NCI-H345 (cell line): Measurements from ENCODE around the gene TULP4.

Experiments used
- DNase-seq: peaks from one replicate; lab custom pipeline; 2025; lab: John Stamatoyannopoulos, UW

The TULP4 gene

DNA sequence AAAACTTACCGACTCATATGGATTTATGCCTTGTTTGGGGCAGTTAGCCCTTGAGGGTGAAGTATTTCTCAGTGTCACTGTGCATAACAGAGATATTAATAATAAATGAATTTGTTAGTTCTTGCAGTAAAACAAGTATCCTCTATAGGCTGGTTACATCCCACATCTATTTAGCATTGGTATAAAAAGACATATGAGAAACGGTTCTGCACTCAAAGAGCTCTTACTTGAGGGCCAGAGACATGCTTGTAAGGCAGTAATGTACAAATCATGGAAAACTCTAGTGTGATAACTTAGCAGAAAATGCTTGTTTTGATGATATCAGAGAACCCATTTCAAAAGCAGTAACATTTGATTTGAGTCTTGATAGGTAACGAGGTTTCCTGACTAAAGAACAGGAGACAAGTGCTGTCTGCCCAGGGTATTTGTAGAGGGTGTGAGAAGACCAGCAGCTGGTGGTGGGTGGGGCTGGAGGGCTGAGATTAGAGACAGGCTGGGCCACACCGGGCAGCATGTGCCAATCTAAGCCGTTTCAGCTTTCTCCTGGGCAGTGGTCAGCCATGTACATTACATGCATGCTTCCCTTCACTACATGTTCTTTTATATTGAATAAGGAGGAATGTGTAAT, 46.3 kb downstream of the TULP4 start:
- no peak for DNase-seq

DNA sequence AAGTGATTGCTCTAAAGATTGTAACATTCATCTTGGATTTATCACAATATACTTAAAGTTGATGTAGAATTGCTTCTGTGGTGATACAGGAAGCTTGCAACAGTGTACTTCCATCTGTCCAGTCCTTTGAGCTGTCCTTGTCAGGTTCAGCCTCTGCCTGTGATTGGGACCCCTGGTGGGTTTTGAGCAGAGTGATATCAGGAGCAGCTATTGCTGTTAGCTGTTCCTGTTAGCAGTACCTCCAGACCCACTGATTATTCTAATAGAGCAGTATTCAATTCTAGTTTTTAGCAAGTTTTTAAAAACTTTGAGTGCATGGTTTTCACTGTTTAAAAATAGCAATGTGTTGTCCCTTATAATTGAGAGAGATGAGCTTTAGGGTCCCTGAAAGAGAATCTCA, 48.8 kb downstream of the TULP4 start:
- DNase-seq: no peak

DNA sequence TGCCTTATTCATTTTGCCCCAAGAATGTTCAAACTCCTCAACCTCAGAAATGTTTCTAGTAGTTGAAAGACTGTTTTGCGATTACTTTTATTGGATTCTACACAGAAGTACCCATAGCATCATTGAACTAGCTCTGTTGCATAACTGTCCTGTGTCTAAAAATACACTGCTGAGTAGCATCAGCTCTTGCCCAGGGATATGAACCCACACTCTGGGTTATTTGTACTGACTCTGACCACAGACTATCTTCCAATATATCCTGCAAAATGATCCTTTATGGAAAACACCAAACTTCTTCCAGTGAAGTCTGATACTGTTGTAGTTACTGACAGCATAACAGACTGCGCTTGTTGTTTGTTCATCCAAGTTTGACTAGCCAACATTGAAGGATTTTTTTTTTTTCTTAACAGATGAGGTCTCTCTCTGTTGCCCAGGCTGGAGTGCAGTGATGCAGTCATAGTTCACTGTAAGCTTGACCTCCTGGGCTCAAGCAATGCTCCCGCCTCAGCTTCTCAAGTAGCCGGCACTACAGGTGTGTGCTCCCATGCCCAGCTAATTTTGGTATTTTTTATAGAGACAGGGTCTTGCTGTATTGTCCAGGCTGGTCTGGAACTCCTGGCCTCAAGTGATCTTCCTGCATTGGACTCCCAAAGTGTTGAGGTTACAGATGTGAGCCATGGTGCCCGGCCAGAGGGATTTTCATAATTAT, 49.9 kb downstream of the TULP4 start:
- no peak for DNase-seq

DNA sequence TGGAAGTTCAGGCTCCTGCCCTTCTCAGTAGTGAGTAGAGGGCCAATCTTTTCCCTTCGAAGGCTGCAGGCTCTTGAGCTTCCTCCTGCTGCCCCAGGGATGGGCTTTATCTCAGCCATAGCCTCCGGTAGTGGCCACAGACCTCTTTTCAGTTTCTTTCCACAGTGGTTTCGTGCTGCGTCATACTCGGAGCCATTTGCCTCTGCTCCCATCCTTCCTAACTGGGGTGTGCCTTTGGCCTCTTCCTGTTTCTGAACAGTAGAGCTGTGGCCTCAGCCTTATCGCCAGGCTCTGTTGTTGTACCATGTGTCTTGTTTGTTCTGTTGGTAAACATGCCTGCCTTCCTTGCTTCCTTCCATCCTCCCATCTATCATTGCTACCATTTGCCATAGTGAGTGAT, 54.1 kb downstream of the TULP4 start:
- DNase-seq: no peak

DNA sequence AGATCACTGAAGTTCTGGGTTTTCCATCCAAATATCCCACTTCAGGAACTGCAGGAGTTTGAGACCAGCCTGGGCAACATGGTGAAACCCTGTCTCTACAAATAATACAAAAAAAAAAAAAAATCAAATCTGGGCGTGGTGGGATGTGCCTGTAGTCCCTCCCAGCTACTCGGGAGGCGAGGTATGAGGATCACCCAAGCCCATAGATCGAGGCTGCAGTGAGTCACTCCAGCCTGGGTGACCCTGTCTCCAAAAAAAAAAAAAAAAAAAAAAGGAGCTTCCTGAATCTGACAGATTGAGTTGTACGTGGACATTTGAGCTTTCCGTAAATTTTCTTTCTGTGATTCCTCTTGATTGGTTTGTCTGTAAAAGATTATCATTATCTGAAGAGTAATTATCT, 55.6 kb downstream of the TULP4 start:
- no peak for DNase-seq

DNA sequence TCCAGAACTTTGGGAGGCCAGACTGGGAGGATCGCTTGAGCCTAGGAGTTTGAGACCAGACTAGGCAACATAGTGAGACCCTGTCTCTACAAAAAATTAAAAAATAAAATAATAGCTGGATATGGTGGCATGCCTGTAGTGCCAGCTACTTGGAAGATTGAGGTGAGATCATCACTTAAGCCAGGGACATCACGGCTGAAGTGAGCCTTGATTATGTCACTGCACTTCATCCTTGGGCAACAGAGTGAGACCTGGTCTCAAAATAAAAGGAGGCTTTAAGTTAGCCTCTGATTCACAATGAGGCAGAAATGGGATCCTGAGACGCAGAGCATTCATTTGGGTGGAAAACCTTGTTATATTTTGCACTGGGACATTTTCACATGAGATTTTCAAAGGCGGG, 57.0 kb downstream of the TULP4 start:
- no peak for DNase-seq

DNA sequence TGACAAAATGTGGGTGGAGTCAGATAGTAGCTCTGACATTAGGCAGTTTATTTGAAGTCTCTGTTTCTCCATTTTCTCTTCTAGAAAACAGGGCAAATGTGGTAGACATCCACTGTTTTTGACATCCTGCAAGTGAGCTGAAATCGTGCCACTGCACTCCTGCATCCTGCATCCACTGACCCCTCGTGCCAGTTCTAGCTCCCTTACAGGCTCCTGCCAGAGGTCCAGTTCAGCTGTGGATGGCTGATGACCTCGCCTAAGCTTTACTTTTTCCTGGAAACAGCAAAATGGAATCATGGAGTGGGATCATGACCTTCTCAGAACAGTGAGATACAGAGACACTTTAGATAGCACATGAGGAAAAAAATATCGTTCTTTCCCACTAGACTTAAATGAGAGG, 58.5 kb downstream of the TULP4 start:
- no peak for DNase-seq

DNA sequence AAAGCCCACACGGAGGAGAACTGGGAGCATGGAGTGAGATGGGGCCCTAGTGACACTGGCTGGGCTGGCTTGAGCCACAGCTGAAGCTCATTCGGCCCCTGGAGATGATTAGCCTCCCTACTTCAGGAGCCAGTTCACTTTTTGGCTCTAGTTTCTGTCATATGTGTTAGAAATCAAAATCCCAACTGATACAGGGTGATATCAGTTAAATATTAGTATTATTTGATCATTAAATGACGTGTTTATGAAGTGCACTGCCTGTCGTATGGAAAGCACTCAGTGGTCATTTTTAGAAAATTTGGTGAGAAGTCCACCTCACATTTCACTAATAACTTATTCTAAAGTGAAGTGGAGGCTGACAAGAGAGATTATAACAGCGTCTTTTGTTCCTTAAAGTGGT, 59.0 kb downstream of the TULP4 start:
- no peak for DNase-seq

DNA sequence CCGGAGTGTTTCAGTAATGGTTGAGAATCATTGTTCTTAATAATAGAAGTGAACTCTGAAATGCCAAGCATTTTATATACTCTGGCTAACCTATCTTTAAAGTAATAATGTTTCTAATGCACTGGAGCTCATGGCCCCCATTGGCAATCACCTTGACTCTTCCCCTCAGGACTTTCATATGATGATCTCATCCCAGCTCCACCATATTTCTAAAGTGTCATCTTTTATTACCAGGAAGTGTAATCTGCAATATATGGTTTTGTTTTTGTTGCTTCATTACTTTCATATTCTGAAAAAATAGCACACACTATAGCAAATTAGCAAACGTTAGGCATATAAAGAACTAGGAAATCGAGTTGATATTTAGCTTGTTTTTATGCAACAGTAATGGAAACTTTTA, 60.3 kb downstream of the TULP4 start:
- no peak for DNase-seq

DNA sequence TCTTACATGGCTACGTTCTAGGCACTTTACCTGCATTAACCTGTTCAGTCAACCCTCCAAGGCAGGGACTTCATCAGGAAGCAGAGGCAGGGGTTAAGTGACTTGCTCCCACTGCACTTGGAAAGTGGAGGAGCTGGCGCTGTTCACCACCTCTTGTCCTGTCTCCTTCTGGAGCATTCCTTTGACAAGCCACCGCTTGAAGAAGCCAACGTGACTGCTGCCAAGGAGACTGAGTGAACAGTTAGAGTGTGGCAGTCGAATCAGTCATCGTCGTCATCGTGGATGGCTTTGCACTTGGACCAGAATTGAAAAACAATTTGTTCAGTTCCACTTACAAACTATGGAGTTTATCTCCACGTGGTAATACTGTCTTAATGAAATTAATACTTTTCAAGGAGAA, 60.9 kb downstream of the TULP4 start:
- no peak for DNase-seq

DNA sequence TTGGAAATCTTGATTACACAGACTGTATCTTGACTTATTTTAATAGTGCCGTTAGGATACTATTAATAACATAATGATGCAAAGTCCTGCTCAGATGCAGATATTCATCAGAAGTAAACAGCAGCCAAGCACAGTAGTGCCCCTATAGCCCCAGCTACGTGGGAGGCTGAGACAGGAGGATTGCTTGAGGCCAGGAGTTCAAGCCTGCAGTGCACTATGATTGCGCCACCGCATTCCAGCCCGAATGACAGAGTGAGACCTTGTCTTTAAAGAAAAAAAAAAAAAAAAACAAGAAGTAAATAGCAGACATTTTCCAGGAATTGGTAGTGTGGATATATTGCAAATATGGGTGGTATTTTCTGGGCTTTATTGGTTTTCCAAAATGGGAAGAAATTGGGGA, 61.8 kb downstream of the TULP4 start:
- no peak for DNase-seq

DNA sequence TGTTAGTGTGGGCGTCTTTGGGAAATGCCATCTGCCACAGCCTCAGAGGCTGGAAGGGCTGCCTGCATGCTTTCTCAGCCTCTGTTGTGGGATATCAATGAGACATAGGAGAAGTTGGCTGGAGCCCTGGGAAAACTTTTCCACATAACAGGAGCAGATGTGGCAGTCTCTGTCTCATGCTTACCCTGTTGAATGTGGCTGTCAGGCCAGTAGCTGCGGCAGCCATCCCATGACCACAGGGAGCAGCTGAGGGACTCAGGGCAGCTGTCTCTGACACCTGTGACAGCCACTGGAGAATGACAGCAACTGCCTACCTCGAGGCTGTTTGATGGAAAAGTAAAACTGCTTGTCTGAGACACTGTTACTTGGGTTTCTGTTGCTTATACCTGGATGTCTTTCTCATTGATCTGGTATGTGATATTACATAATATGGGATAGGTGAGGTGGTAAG, 64.4 kb downstream of the TULP4 start:
- no peak for DNase-seq

DNA sequence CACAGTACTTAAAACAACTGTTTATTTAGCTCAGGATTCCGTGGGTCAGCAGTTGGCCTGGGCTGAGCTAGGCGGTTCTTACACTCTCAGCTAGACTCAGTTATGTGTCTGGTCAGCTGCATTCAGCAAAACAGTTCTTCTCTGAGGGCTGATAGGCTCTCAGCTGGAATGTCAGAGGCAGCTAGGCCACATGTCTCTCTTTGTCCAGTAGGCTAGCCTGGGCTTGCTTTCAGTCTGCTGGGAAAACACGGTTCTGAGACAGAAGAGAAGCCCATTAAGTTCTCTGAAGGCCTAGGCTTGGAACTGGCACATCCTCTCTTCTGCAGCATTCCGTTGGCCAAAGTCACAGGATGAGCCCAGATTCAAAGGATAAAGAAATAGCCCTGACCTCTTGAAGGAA, 65.6 kb downstream of the TULP4 start:
- DNase-seq: no peak

DNA sequence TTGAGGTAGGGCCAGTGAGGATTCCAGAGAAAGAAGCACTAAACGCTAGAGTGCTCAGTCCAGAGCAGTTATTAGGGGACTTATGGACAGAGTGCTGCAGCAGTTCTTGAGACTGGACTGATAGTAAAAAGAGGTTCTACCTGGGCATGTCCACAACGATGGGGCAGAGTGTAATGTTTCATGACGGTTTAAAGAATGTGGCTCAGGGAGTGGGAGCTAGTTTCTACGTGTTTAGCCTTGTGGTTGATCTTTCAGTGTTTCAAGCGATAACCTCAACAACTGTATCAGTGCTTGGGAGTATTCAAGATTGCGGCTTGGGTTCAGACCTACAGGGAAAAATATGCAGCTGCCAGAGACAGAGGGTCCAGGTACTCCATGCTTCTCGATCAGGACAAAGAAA, 67.1 kb downstream of the TULP4 start:
- DNase-seq: no peak

DNA sequence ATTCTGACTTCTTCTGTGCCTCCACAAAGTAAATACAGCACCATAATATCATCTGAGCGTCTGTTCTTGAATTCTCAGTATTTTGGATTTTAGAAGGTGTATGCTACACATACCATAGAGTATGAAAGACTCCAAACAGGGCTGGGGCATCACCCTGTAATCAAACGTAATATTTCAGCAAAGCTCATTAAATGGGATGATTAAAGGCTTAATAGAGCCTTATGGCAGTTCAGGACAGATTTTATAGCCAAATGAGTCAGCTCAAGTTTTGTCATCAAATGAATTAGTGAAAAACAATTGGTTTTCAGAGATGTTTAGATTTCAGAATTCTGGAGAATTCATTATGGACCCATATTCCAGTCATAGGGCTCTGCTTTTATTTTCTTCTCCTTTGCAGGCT, 68.9 kb downstream of the TULP4 start:
- no peak for DNase-seq

DNA sequence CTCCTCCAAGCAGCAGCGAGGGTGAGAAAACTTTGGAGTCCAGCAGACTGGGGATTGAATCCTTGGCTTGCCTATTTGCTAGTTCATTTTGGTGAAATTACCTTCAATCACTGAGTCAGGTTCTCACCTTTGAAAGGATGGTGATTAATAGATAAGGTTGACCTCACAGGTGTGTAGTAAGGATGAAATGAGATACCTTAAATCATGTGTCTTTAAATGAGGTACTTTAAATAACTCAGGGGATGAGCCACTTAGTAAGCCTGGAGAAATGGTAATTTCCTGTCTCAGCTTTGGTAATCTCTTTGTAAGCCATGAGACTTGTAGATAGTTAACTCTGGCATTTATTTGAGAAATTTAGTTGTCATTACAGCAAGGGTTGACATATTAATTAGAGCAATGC, 70.2 kb downstream of the TULP4 start:
- no peak for DNase-seq

DNA sequence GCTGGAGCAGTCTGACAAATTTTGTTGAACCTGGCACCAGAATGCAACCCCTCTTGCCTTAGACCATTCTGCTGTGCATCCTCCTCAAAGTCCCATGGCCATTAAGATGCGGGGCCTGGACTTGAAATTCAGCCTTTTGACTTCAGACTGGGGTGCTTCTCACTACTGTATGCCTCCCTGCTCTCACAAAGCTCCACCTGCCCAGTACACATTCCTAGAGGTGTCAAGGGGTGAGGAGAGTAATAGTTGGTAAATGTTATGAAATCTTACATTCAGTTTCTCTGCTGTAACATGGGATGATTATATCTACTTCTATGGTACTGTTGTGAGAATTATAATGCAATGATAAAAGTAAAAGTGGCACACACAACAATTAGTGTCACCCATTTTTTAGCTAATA, 70.8 kb downstream of the TULP4 start:
- DNase-seq: no peak

DNA sequence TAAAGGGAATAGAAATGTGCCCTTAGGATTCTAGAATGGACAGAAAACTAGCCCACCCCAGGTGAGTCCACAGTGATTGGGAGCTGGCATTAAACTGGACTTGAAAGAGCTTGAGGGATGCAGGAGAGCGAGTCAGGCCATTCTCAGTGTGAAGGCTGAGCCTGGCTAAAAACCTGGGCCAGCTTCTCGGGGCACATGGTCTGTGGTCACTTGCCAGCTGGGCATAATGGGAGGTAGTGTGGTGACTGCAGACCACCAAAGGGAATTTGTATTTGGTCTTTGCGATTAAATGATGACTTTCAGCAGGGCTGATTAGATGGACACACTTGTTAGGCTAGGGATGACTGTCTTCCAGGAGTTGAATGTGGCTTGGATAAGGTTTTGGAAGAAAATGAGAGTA, 71.3 kb downstream of the TULP4 start:
- no peak for DNase-seq

DNA sequence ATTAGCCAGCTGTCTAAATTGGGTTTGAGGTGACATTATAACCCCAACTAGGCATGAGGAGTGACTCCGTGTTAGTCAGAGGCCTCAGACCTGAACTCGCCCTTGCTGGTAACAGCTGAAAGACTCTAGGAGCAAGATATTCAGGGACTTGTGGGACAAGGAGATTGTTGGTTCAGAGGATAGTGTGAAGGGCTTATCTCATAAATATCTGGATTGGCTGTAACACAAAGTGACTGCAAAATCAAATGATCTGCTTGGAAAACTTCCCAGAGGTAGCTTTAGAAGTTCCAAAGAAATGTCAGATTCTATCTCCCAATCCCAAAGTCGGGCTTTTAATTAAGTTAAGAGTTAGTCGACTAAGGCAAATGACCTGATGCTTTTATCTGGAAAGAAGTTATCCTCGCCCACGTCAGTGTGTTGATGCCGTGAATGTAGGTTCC, 72.4 kb downstream of the TULP4 start:
- no peak for DNase-seq

DNA sequence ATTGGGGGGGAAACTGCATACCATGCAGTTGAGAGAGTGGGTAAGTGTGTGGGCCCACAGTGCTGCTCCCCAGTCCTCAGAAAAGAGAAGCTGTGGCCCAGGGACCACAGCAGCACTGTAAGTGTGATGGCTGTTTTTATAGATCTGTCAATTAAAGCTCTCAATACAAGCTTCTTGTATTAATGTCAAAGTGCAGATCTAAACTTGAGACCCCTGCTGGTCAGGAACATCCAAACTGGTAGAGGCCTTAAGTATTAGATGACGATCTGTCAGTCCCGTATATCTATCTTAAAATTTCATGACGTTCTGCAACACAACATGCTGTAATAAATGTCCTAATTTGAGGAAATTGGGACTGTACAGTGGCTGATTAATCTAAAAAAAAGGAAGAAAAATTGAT, 74.8 kb downstream of the TULP4 start:
- no peak for DNase-seq

DNA sequence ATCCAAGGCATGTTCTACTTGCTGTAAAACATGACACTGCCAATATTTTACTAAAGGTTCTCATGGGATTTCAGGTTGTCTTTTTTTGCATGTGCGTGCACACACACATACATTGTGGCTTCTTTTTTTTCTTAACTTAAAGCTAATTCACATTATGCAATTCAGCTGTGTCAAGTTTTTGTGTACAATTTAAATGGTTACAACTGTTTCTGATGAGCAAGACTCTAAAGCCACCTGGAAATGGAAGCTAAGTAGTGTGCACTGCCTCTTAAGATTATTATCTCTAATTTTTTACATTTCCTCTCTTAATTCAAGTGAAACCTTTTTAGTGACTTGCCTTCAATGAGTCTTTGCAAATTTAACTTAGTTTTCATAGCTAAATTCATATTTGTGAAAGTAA, 75.3 kb downstream of the TULP4 start:
- DNase-seq: no peak

DNA sequence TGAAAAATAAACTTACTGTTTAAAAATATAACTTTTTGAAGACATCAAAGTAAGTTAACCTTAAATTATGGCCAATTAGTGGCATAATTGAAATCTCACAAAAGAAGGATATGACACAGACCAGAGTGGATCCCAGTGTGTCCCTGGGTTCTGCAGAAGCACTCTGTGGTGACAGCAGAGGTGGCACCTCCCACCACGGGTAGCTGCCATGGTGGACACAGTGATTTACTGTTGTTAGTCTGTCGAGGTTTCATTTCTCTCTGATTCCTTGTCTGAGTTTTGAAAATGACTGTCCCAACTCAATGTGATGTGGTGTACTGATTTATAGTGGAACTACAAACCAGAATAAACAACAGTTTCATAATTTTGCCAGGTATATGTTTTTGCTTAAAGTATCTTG, 76.5 kb downstream of the TULP4 start:
- no peak for DNase-seq

DNA sequence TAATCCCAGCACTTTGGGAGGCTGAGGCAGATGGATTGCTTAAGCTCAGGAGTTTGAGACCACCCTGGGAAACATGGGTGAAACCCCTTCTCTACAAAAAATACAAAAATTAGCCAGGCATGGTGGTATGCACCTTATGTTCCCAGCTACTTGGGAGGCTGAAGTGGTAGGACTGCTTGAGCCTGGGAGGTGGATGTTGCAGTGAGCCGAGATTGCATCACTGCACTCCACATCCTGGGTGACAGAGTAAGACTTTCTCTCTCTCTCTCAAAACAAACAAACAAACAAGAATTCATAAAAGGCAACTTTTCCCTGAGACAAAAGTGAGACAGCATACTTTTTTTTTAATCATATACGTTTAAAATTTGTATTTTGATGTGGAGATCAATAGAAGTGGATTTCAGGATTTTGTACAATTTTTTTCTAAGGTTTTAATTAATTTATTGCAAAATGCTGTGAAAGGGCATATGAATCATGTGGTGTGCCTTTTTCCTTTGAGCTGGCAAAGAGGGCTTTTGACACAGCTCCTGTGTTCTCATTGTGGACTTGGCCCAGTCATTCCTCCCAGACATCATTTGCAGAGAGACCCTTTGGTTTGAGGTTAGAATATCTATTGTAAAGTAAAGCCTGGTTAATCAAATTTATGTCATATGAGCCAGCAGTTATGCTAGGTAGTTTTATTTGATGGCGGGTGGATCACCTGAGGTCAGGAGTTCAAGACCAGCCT, 77.1 kb downstream of the TULP4 start:
- no peak for DNase-seq
